Endometrial microvascular endothelial cells (primary cell): ENCODE results near the gene NFX1. TPM values are rescaled to one million over a fixed set of nuclear protein-coding genes. Genes with fewer than 3 reads are reported as not detected.

Experiments
- in situ Hi-C: cut with HindIII; loops from 2 replicates; pipeline ENCODE4 v1.10.0; 2017; ENCODE audit warnings: low sequenced_read_pairs, low pct_unique_long_range_greater_than_20kb; ENCODE audit errors: inconsistent ontology term
- total RNA-seq: library from RNA; depleted of rRNA; stranded (reverse); fragments of >200 nt; gene quantifications from one replicate; pipeline ENCODE4 v1.2.3, GENCODE V29; 2015; ENCODE audit errors: inconsistent ontology term

NFX1 gene
- total RNA-seq: 24.3 TPM

GRCh38 chr9:33290247-33291030, at the start of gene NFX1:
Gene NFX1, plus strand, starts transcription at chr9:33290516. Its CDS starts 57 bp downstream, at chr9:33290573.
- in situ Hi-C loops: loop anchor here (25.0 kb wide), 1 partner anchor 172 kb away; the partner anchor contains the start of gene NOL6

GRCh38 chr9:33241298-33241697, 49.0 kb upstream of the NFX1 start:
- in situ Hi-C loops: no loop called here

- in situ Hi-C loops: no loop called here
Measured at GRCh38 chr9:33242609-33243134, 47.6 kb upstream of the NFX1 start.

GRCh38 chr9:33244137-33244784, 46.1 kb upstream of the NFX1 start:
- in situ Hi-C loops: no loop called here

GRCh38 chr9:33245341-33245740, 45.0 kb upstream of the NFX1 start:
- in situ Hi-C loops: no loop called here

GRCh38 chr9:33246269-33246860, 44.0 kb upstream of the NFX1 start:
- in situ Hi-C loops: no loop called here

GRCh38 chr9:33248606-33249005, 41.7 kb upstream of the NFX1 start:
- in situ Hi-C loops: no loop called here

- in situ Hi-C loops: no loop called here
Measured at GRCh38 chr9:33249087-33249658, 41.1 kb upstream of the NFX1 start.

- in situ Hi-C loops: no loop called here
Measured at GRCh38 chr9:33249983-33250382, 40.3 kb upstream of the NFX1 start.

GRCh38 chr9:33250458-33250995, 39.8 kb upstream of the NFX1 start:
- in situ Hi-C loops: no loop called here

GRCh38 chr9:33254211-33254610, 36.1 kb upstream of the NFX1 start:
- in situ Hi-C loops: no loop called here

- in situ Hi-C loops: no loop called here
Measured at GRCh38 chr9:33255014-33255413, 35.3 kb upstream of the NFX1 start.

- in situ Hi-C loops: no loop called here
Measured at GRCh38 chr9:33255471-33255870, 34.8 kb upstream of the NFX1 start.

GRCh38 chr9:33256236-33256635, 34.1 kb upstream of the NFX1 start:
- in situ Hi-C loops: no loop called here

GRCh38 chr9:33257276-33257675, 33.0 kb upstream of the NFX1 start:
- in situ Hi-C loops: no loop called here

GRCh38 chr9:33260372-33260771, 29.9 kb upstream of the NFX1 start:
- in situ Hi-C loops: no loop called here

GRCh38 chr9:33263131-33264002, 26.9 kb upstream of the NFX1 start:
- in situ Hi-C loops: no loop called here

- in situ Hi-C loops: no loop called here
Measured at GRCh38 chr9:33264003-33264472, 26.3 kb upstream of the NFX1 start.
